Mammary epithelial cell (primary cell): ENCODE results near the gene COPB2.

Experiments
- CTCF ChIP-seq, 2 donors: IDR thresholded peaks in 1 of 2; conservative IDR thresholded peaks in 1 of 2; 2 replicates each; pipeline ENCODE4 v1.5.1; 2011 to 2012; ENCODE audit warnings: inconsistent platforms in 2 of 2, low read length in 2 of 2, mild to moderate bottlenecking in 2 of 2, control low read depth in 1 of 2, low read depth in 1 of 2; ENCODE audit not compliant: insufficient read depth in 1 of 2; ENCODE audit errors: extremely low read depth in 1 of 2
- EZH2 ChIP-seq: IDR thresholded peaks from 2 replicates; pipeline ENCODE4 v1.6.1; 2012; ENCODE audit warnings: low read length, inconsistent platforms, borderline replicate concordance

- TF ChIP-seq CTCF (conservative IDR thresholded peaks at IDR 0.05 in 1 of 2, IDR thresholded peaks at IDR 0.05 in 1 of 2; ENCODE audit: extremely low read depth in 1 of 2, insufficient read depth in 1 of 2, low read depth in 1 of 2, low read length in 2 of 2) (no peak), EZH2 (no peak)
Measured at GRCh38 chr3:139394116-139394515, 4.7 kb upstream of the COPB2 start.
